Subcutaneous adipose tissue (tissue), 4 donors: Measurements from ENCODE around the gene CPSF3. TPM values are rescaled to one million over a fixed set of nuclear protein-coding genes. Genes with fewer than 3 reads are reported as not detected.

ENCODE experiments used
- total RNA-seq, 4 donors: library from RNA; depleted of rRNA; stranded (reverse); fragments of >200 nt; gene quantifications; one replicate each; pipeline ENCODE4 v1.1.0, GENCODE V29; 2016
- TF ChIP-seq, protein P1 (sequence below): fragments of 450-650 bp; IDR thresholded peaks from one replicate; pipeline ENCODE4 v1.5.1; 2016; ENCODE audit warnings: low read depth, mild to moderate bottlenecking, control low read depth, antibody characterized with exemption, moderate library complexity

Gene CPSF3
- total RNA-seq, 4 donors from 2014 or later: 19.2 to 30.3 (median 21.2) TPM

DNA sequence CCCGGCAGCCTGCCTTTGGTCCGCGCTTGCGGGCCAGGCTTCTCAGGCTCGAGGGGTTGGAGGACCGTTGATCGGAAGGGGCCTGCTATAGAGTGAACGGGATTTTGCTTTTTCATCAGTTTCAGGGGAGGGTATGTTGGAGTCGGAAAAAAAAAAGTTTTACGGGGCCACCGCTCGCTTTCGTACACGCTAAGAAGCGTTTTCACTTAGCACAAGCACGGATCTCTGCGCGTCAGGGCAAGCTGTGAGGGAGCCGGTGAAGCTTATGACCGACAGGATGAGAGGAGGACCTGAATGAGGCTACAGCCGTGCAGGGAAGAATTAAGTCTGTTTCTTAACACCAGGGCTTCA, 443 bp downstream of the CPSF3 start:
- TF ChIP-seq, protein P1, sequence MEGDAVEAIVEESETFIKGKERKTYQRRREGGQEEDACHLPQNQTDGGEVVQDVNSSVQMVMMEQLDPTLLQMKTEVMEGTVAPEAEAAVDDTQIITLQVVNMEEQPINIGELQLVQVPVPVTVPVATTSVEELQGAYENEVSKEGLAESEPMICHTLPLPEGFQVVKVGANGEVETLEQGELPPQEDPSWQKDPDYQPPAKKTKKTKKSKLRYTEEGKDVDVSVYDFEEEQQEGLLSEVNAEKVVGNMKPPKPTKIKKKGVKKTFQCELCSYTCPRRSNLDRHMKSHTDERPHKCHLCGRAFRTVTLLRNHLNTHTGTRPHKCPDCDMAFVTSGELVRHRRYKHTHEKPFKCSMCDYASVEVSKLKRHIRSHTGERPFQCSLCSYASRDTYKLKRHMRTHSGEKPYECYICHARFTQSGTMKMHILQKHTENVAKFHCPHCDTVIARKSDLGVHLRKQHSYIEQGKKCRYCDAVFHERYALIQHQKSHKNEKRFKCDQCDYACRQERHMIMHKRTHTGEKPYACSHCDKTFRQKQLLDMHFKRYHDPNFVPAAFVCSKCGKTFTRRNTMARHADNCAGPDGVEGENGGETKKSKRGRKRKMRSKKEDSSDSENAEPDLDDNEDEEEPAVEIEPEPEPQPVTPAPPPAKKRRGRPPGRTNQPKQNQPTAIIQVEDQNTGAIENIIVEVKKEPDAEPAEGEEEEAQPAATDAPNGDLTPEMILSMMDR: no peak

DNA sequence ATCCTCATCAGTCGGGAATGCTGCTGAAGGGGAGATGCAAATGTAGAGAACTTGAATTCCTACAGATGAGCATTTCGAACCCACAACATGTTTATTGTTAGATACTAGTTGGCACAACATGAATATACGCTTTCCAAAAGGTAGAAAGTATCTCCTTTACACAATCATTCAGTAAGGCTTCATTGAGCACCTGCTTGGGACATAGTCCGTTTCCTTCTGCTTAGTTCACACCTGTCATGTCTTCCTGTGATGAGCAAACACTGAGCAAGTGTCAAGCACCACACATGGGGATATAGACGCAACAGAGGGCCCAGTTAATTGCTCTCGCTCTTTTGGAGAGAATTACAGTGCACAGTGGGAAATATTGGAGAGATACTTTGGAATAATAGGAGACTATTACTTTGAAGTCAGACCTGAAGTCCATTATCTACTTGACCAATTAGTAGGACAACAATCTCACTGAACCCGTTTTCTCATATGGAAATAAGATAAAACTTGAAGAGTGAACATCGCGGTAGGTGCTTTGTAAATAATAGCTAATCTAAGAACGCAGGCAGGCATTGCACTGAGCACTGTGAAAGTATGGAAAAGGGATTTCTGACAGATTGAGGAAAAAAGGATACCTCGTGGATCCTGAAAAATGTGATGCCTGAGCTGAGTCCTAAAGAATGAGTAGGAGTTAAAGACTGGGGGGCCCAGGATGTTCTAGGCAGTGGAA, 1.2 kb downstream of the CPSF3 start:
- TF ChIP-seq, protein P1: no peak

DNA sequence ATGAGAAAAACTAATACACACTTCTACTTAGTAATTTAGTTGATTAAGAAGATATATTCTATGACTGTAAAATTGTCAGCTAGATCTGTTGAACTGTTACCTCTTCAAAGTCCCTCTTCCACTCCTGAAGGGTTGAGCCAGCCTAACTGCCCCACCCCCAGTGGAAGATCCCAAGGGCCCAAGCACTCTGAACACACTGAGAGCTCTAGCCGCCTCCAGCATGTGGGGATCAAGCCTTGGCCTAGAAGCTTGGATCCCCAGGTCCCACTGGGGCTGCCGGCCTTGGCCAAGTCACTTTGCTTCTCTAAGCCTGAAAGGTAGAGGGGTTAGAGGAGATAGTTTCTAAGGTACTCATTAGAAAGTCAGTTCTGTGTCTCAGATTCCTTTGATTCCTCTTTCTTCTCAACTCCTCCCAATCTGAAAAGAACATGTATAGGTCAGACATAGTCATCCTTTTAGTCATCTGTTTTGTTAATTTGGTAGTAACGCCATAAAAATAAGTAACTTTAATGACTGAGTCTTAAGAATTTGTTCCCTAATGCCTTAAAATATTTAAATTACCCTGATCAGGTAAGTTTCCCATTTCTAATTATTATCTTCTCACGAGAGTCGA, 5.6 kb downstream of the CPSF3 start:
- TF ChIP-seq, protein P1: no peak

- TF ChIP-seq, protein P1: no peak
Measured at GRCh38 chr2:9430316-9431293, 7.2 kb downstream of the CPSF3 start.

- TF ChIP-seq, protein P1: no peak
Measured at GRCh38 chr2:9434489-9434888, 11.0 kb downstream of the CPSF3 start.

- TF ChIP-seq, protein P1: no peak
Measured at GRCh38 chr2:9439536-9439935, 16.1 kb downstream of the CPSF3 start.
